Measurements from ENCODE around the gene GLA. TPM values are rescaled to one million over a fixed set of nuclear protein-coding genes. Genes with fewer than 3 reads are reported as not detected.

Gene GLA
- total and polyA plus RNA-seq, 9 of the 15 experiments (the other 6 are each of a cell fraction or from before 2014, with no cell fraction given) = 41.7 to 146 (median 73.8) TPM

DNA sequence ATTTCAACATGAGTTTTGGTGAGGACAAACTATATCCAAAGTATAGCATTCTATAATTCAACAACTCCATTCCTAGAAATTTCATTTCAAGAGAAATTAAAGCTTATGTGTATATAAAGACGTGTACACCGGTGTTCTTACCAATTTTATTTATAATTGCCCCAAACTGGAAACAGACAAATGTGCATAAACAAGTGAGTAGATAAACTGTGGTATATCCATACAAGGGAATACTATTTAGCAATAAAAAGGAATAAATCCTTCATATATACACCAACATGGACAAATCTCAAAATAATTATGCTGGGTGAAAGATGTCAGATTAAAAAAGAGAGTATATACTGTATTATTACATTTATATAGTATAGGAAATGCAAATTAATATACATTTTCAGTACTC, 20.2 kb upstream of the GLA start (continued):
- TF ChIP-seq TFAM (CRISPR knock-in tag; conservative IDR thresholded peaks at IDR 0.05) (no peak), ZFP36 (IDR thresholded peaks at IDR 0.05; ENCODE audit: low read depth, low read length, partially characterized antibody) (no peak), FOXM1 (IDR thresholded peaks at IDR 0.05; ENCODE audit: low read depth) (no peak), FOXM1 (CRISPR knock-in tag; IDR thresholded peaks at IDR 0.05; ENCODE audit: low read depth) (no peak), RUNX1 (IDR thresholded peaks at IDR 0.05; ENCODE audit: low read depth) (no peak), ETS1 (conservative IDR thresholded peaks at IDR 0.05; ENCODE audit: control insufficient read depth, low read depth, low read length) (no peak), BHLHE40 (IDR thresholded peaks at IDR 0.05; ENCODE audit: low read length) (no peak), EP300 (IDR thresholded peaks at IDR 0.05; ENCODE audit: low read length) (no peak), EP400 (IDR thresholded peaks at IDR 0.05) (no peak)

DNA sequence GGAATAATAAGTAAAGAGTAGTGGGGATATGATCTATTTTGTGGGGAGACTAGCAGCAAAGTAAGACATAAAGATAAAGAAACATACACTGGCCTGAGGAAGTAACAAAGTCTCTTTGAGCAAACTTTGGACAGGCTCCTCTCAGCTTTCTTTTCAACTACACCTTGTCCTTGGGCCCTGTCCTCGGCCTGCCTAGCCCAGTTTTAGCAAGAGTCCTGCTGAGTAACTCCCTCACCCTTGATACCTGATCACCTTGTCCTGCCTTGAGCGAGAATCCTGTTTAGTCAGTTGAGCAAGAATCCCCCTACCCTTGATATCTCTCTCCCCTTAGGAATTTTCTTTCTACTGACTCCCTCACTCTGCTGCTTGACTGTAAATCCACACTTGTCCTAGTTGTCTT, 11.8 kb upstream of the GLA start:
- FAIRE-seq (no peak), DNase-seq (ENCODE audit: extremely low read depth in 1 of 4, low spot score in 3 of 4) (no peak), ATAC-seq (no peak)
- BruUV-seq (replicated peaks) = no TSS peak
- Histone ChIP-seq H3K27ac (ENCODE audit: extremely low read depth, low read depth, low read length) (no peak overlapping the region), H3K36me3 (ENCODE audit: control insufficient read depth, insufficient read depth, low read length) (no peaks in the 10 kb centered on the region), H3K9me3 (replicated peaks; ENCODE audit: control insufficient read depth, insufficient read depth, low read depth, low read length) (no peaks in the 10 kb centered on the region), H3K27me3 (ENCODE audit: control insufficient read depth in 2 of 2, insufficient read depth in 2 of 2, low read length in 2 of 2) (no peaks in the 10 kb centered on the region; a peak in 1 of 5 replicates), H3K79me2 (ENCODE audit: control insufficient read depth, insufficient read depth, low read length) (no peaks in the 10 kb centered on the region), H2AFZ (ENCODE audit: low read depth, low read length) (no peak overlapping the region), H3K4me2 (ENCODE audit: insufficient read depth, low read length) (no peak overlapping the region), H4K20me1 (replicated peaks; ENCODE audit: control insufficient read depth, insufficient read depth, low read length) (no peaks in the 10 kb centered on the region; the same call in 1 of the 2 replicates), H3K4me1 (replicated peaks in 1 of 2; ENCODE audit: control insufficient read depth in 2 of 2, insufficient read depth in 2 of 2, low read length in 2 of 2) (peaks cover 8 to 17% of the 10 kb centered on the region in 2 experiments; a peak in 4 of 5 replicates), H3K9me1 (ENCODE audit: control insufficient read depth, insufficient read depth, low read length) (no peaks in the 10 kb centered on the region), H3K4me3 (no peak overlapping the region), H3K9ac (ENCODE audit: insufficient read depth in 1 of 2, low read depth in 2 of 2, low read length in 2 of 2) (no peak overlapping the region)
- 14% methylated on average over 2 of the region's 2 CpGs for WGBS (ENCODE audit: insufficient coverage, low coverage, missing lambda C conversion rate)
- intact Hi-C loops (cut with micrococcal nuclease) (loop anchor here (5.0 kb wide), 2 partner anchors 43 to 178 kb away; no protein-coding TSS in a partner anchor), in situ Hi-C loops (cut with MboI) (no loop called here)
- ChIA-PET POLR2A (no interaction called here), CTCF (ENCODE audit: low intra/inter-chr PET ratio) (no interaction called here)
- TF ChIP-seq MGA (IDR thresholded peaks at IDR 0.05) = no peak

All from K562 (cell line).